Glutamatergic neuron (in vitro differentiated cells): ENCODE measurements around the gene FOSB. TPM values are rescaled to one million over a fixed set of nuclear protein-coding genes. Genes with fewer than 3 reads are reported as not detected.

Experiments
- DNase-seq: peaks from one replicate; pipeline ENCODE4 v3.0.0; 2022
- H3K27ac Mint-ChIP-seq: one replicate; pipeline ENCODE4 v1.8.0; 2020; ENCODE audit warnings: mild to moderate bottlenecking, mixed read lengths, inconsistent platforms; ENCODE audit not compliant: unreplicated experiment
- H3K27me3 Mint-ChIP-seq: one replicate; pipeline ENCODE4 v1.8.0; 2020; ENCODE audit warnings: mild to moderate bottlenecking, moderate library complexity, mixed read lengths, inconsistent platforms; ENCODE audit not compliant: unreplicated experiment
- H3K36me3 Mint-ChIP-seq: one replicate; pipeline ENCODE4 v1.8.0; 2020; ENCODE audit warnings: mild to moderate bottlenecking, mixed read lengths, inconsistent platforms; ENCODE audit not compliant: unreplicated experiment
- H3K4me1 Mint-ChIP-seq: one replicate; pipeline ENCODE4 v1.8.0; 2020; ENCODE audit warnings: mild to moderate bottlenecking, low read depth, mixed read lengths, inconsistent platforms; ENCODE audit not compliant: unreplicated experiment
- H3K4me3 Mint-ChIP-seq: one replicate; pipeline ENCODE4 v1.8.0; 2020; ENCODE audit warnings: mild to moderate bottlenecking, mixed read lengths, inconsistent platforms; ENCODE audit not compliant: unreplicated experiment
- H3K9me3 Mint-ChIP-seq: one replicate; pipeline ENCODE4 v1.8.0; 2020; ENCODE audit warnings: mild to moderate bottlenecking, moderate library complexity, mixed read lengths, inconsistent platforms; ENCODE audit not compliant: unreplicated experiment
- total RNA-seq: library from RNA; stranded (reverse); fragmentation: NEBNext Ultra II Directional; extraction: Animal tissue kit (Norgen Biotek cat#: 25700); gene quantifications from one replicate; pipeline ENCODE4 v1.2.1, GENCODE V29; 2021; ENCODE audit not compliant: unreplicated experiment
- TF ChIP-seq, protein P1 (sequence below): fragments of 200-600 bp; sonication (generic); IDR thresholded peaks from one replicate; pipeline ENCODE4 v1.5.0; 2021; ENCODE audit not compliant: partially characterized antibody, unreplicated experiment

FOSB gene
- total RNA-seq, 1 donor from 2014 or later = not detected

DNA sequence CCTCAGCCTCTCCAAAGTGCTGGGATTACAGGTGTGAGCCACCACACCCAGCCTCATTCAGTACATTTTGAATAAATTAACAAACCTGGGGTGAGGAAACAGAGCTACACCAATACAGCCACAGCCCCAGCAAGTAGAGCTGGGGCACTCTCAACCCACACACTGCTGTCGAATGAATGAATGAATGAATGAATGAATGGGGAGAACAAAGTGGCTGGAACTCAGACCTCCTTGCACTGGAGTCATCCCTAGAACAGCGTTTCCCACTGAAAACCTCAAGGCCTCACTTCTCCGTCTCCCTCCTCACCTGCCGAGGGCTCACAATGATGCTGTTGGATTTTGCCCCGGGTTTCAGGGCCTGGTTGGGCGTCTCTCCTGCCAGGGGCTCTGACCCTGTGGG is 46.9 kb upstream of the FOSB start:
- Mint-ChIP-seq H3K4me3 (no peak overlapping the region), H3K9me3 (peaks cover 6% of the 10 kb centered on the region), H3K36me3 (no peaks in the 10 kb centered on the region), H3K27ac (no peak overlapping the region), H3K27me3 (peaks cover 13% of the 10 kb centered on the region), H3K4me1 (peaks cover 6% of the 10 kb centered on the region)
- TF ChIP-seq, protein P1, sequence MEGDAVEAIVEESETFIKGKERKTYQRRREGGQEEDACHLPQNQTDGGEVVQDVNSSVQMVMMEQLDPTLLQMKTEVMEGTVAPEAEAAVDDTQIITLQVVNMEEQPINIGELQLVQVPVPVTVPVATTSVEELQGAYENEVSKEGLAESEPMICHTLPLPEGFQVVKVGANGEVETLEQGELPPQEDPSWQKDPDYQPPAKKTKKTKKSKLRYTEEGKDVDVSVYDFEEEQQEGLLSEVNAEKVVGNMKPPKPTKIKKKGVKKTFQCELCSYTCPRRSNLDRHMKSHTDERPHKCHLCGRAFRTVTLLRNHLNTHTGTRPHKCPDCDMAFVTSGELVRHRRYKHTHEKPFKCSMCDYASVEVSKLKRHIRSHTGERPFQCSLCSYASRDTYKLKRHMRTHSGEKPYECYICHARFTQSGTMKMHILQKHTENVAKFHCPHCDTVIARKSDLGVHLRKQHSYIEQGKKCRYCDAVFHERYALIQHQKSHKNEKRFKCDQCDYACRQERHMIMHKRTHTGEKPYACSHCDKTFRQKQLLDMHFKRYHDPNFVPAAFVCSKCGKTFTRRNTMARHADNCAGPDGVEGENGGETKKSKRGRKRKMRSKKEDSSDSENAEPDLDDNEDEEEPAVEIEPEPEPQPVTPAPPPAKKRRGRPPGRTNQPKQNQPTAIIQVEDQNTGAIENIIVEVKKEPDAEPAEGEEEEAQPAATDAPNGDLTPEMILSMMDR = no peak
- DNase-seq = no peak

DNA sequence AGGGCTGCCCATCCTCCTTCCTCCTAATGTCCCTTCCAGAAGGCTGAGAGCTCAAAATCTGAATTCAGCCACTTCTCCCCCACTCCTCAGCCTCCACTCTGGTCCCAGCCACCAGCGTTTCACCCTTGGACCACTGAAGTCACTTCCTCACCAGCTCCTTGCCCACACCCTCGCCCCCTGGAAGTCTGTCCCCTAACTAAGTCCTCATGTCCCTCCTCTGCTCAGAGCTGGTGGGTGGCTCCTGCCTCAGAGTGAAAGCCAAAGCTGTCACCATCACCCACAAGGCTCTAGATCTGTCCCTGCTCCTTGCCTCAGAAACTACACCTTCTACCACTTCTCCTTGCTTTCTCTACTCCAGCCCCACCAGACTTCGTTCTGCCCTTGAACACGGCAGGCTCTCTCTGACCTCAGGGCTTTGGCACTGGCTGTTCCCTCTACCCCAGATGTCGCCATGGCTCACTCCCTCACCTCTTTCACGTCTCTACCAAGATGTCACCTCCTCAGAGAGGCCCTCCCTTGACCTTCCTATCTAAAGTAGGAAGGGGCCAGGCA is 45.8 kb upstream of the FOSB start:
- DNase-seq = no peak

DNA sequence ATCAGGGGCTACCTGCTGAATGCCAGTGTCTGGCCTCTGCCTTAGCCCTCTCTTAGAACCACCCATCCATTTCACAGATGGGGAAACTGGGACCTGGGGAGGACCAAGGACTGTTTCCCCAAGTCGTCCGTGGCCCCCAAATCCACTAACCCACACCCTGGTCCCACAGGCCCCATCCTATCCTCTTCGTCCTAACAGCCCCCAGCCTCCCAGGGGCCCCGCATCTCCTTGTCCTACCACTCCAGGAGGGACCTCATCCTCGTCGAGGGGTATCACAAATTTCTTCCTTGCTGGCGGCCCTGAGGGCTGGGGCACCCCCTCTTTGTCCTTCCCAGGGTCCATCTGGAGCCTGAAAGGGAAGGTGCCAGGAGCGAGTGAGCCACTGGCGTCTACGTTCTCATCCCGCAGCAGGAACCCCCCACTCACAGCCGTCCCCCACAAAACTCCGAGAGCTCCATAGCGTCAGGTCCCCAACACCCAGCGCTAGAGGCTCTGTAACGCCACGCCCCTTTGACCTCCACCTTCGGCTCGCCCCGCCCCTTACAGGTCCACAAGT is 44.7 kb upstream of the FOSB start:
- TF ChIP-seq, protein P1 = no peak
- peaks cover 6% of the 10 kb centered on the region for H3K4me1 Mint-ChIP-seq
- H3K4me3 Mint-ChIP-seq = peak overlapping the region; percentile 94
- H3K27me3 Mint-ChIP-seq = peaks cover 13% of the 10 kb centered on the region
- no peak for DNase-seq
- no peaks in the 10 kb centered on the region for H3K36me3 Mint-ChIP-seq
- H3K27ac Mint-ChIP-seq = peak overlapping the region; percentile 98
- peaks cover 6% of the 10 kb centered on the region for H3K9me3 Mint-ChIP-seq

More for the DNA sequence above, 45.8 kb upstream of the FOSB start:
- H3K4me1 Mint-ChIP-seq = peaks cover 6% of the 10 kb centered on the region
- TF ChIP-seq, protein P1 = no peak
- peak overlapping the region; percentile 38 for H3K27ac Mint-ChIP-seq
- H3K27me3 Mint-ChIP-seq = peaks cover 13% of the 10 kb centered on the region
- H3K36me3 Mint-ChIP-seq = no peaks in the 10 kb centered on the region
- peak overlapping the region; percentile 18 for H3K4me3 Mint-ChIP-seq
- H3K9me3 Mint-ChIP-seq = peaks cover 6% of the 10 kb centered on the region

DNA sequence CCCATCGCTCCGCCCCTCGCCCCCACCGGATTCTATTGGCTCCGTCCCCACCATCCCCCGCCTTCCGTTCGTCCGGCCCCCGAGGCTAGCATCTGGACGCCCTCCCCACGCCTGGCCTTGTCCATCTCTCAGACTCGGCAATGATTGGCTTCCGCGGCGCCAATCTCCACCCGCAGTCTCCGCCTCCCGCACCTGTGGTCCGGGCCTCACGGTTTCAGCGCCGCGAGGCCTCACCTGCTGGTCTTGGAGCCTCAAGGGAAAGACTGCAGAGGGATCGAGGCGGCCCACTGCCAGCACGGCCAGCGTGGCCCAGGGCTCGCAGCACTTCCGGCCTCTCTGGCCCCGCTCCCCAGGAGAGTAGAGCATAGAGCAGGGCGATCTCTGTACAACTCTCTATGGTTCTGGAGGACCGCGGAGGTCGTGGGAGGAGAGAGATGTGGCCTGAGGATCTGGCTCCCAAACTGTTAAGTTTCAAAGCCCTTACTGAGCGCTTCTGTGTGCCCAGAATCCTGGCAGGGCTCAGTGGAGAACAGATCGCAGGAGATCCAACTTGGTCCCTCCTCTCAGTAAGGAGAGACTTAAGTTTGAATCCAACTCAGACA is 44.1 kb upstream of the FOSB start, which contains the start of gene ERCC1:
ERCC1 (minus strand) TSS at position 329 of the 602 bp plus-strand sequence. CDS start 543 bp downstream, outside the sequence.
- peak; percentile 97 for DNase-seq
- Mint-ChIP-seq H3K27ac (peak within 1 kb of the TSS; percentile 98), H3K4me1 (peaks cover 6% of the 10 kb centered on the region), H3K9me3 (peaks cover 8% of the 10 kb centered on the region), H3K27me3 (peaks cover 15% of the 10 kb centered on the region), H3K4me3 (peak within 1 kb of the TSS; percentile 94), H3K36me3 (no peaks in the 10 kb centered on the region)
- TF ChIP-seq, protein P1 = no peak
